Activated CD4-positive, alpha-beta T cell treated with anti-CD3 and anti-CD28 coated beads, Interleukin-2, amount 10 ng/mL, durations not matched to agents 24 days and 14 days (primary cell): Measurements from ENCODE around the gene LOXL1. TPM values are rescaled to one million over a fixed set of nuclear protein-coding genes. Genes with fewer than 3 reads are reported as not detected.
"Not testable (repeated sequence)": the region's sequence is repeated elsewhere in the genome, so short reads cannot be mapped to it uniquely, and the experiment has no call there.

Source experiments
- DNase-seq: peaks from one replicate; pipeline ENCODE4 v3.0.0; 2022
- H3K27ac Mint-ChIP-seq: one replicate; pipeline ENCODE4 v1.8.0; 2022; ENCODE audit warnings: mild to moderate bottlenecking, mixed read lengths
- H3K27me3 Mint-ChIP-seq: one replicate; pipeline ENCODE4 v1.8.0; 2022; ENCODE audit warnings: mixed read lengths
- H3K36me3 Mint-ChIP-seq: one replicate; pipeline ENCODE4 v1.8.0; 2022; ENCODE audit warnings: low read depth, mild to moderate bottlenecking, mixed read lengths
- H3K4me1 Mint-ChIP-seq: one replicate; pipeline ENCODE4 v1.8.0; 2021; ENCODE audit warnings: mixed read lengths
- H3K4me3 Mint-ChIP-seq: one replicate; pipeline ENCODE4 v1.8.0; 2022; ENCODE audit warnings: mild to moderate bottlenecking, moderate library complexity, mixed read lengths
- H3K9me3 Mint-ChIP-seq: one replicate; pipeline ENCODE4 v1.8.0; 2021; ENCODE audit warnings: mixed read lengths
- intact Hi-C: fragments of 100-400 bp; cut with micrococcal nuclease; formaldehyde crosslinking; loops from one replicate; pipeline ENCODE4 v1.15.1; 2023
- total RNA-seq: library from RNA; stranded (reverse); gene quantifications from 2 replicates; pipeline ENCODE4 v1.2.3, GENCODE V29; 2022

LOXL1 gene
- total RNA-seq, 1 donor from 2014 or later = 0.49 TPM

- no peak for DNase-seq
- H3K27me3 Mint-ChIP-seq = no peaks in the 10 kb centered on the region
- no peak overlapping the region for H3K4me3 Mint-ChIP-seq
- no peak overlapping the region for H3K27ac Mint-ChIP-seq
- no peaks in the 10 kb centered on the region for H3K36me3 Mint-ChIP-seq
- intact Hi-C loops = no loop called here
- no peaks in the 10 kb centered on the region for H3K9me3 Mint-ChIP-seq
- H3K4me1 Mint-ChIP-seq = peaks cover 17% of the 10 kb centered on the region
Observed at GRCh38 chr15:73932381-73933191, 6.3 kb downstream of the LOXL1 start.

- no peak for DNase-seq
- H3K27me3 Mint-ChIP-seq = no peaks in the 10 kb centered on the region
- no peaks in the 10 kb centered on the region for H3K9me3 Mint-ChIP-seq
- no peak overlapping the region for H3K4me3 Mint-ChIP-seq
- intact Hi-C loops = no loop called here
- H3K27ac Mint-ChIP-seq = no peak overlapping the region
- H3K4me1 Mint-ChIP-seq = peaks cover 9% of the 10 kb centered on the region
- H3K36me3 Mint-ChIP-seq = no peaks in the 10 kb centered on the region
Observed at GRCh38 chr15:73934281-73934680, 8.0 kb downstream of the LOXL1 start.

GRCh38 chr15:73935547-73935946 is 9.3 kb downstream of the LOXL1 start:
- no peaks in the 10 kb centered on the region for H3K27me3 Mint-ChIP-seq
- no peaks in the 10 kb centered on the region for H3K9me3 Mint-ChIP-seq
- H3K4me1 Mint-ChIP-seq = peaks cover 3% of the 10 kb centered on the region
- DNase-seq = no peak
- H3K27ac Mint-ChIP-seq = no peak overlapping the region
- no peak overlapping the region for H3K4me3 Mint-ChIP-seq
- H3K36me3 Mint-ChIP-seq = no peaks in the 10 kb centered on the region
- intact Hi-C loops = no loop called here

- Mint-ChIP-seq H3K27me3 (no peaks in the 10 kb centered on the region), H3K27ac (no peak overlapping the region), H3K4me3 (no peak overlapping the region), H3K4me1 (peaks cover 2% of the 10 kb centered on the region), H3K36me3 (no peaks in the 10 kb centered on the region), H3K9me3 (no peaks in the 10 kb centered on the region)
- intact Hi-C loops = no loop called here
- DNase-seq = no peak
Observed at GRCh38 chr15:73936181-73936580, 9.9 kb downstream of the LOXL1 start.

- Mint-ChIP-seq H3K27me3 (no peaks in the 10 kb centered on the region), H3K27ac (no peak overlapping the region), H3K9me3 (no peaks in the 10 kb centered on the region), H3K4me1 (peaks cover 6% of the 10 kb centered on the region), H3K36me3 (no peaks in the 10 kb centered on the region), H3K4me3 (no peak overlapping the region)
- intact Hi-C loops = no loop called here
- no peak for DNase-seq
Observed at GRCh38 chr15:73936588-73937290, 10.5 kb downstream of the LOXL1 start.

- H3K4me1 Mint-ChIP-seq = peaks cover 12% of the 10 kb centered on the region
- no peak overlapping the region for H3K4me3 Mint-ChIP-seq
- H3K36me3 Mint-ChIP-seq = no peaks in the 10 kb centered on the region
- no peaks in the 10 kb centered on the region for H3K27me3 Mint-ChIP-seq
- intact Hi-C loops = no loop called here
- H3K27ac Mint-ChIP-seq = no peak overlapping the region
- no peak for DNase-seq
- no peaks in the 10 kb centered on the region for H3K9me3 Mint-ChIP-seq
Observed at GRCh38 chr15:73937296-73937695, 11.0 kb downstream of the LOXL1 start.

GRCh38 chr15:73937726-73938125 is 11.5 kb downstream of the LOXL1 start:
- H3K27ac Mint-ChIP-seq = no peak overlapping the region
- peaks cover 15% of the 10 kb centered on the region for H3K4me1 Mint-ChIP-seq

GRCh38 chr15:73938516-73938915 is 12.3 kb downstream of the LOXL1 start:
- intact Hi-C loops, H3K4me3 Mint-ChIP-seq, H3K27ac Mint-ChIP-seq, H3K36me3 Mint-ChIP-seq, H3K9me3 Mint-ChIP-seq, DNase-seq, H3K27me3 Mint-ChIP-seq: not testable (repeated sequence)
- H3K4me1 Mint-ChIP-seq = peaks cover 15% of the 10 kb centered on the region

More at GRCh38 chr15:73937726-73938125, 11.5 kb downstream of the LOXL1 start:
- H3K9me3 Mint-ChIP-seq = no peaks in the 10 kb centered on the region
- no peaks in the 10 kb centered on the region for H3K27me3 Mint-ChIP-seq
- H3K36me3 Mint-ChIP-seq = no peaks in the 10 kb centered on the region
- no peak for DNase-seq
- no peak overlapping the region for H3K4me3 Mint-ChIP-seq
- intact Hi-C loops = no loop called here

- Mint-ChIP-seq H3K27me3 (peaks cover under 1% of the 10 kb centered on the region), H3K4me3 (no peak overlapping the region), H3K27ac (no peak overlapping the region), H3K9me3 (no peaks in the 10 kb centered on the region), H3K4me1 (peaks cover 15% of the 10 kb centered on the region), H3K36me3 (no peaks in the 10 kb centered on the region)
- intact Hi-C loops = no loop called here
- no peak for DNase-seq
Observed at GRCh38 chr15:73939138-73939537, 12.9 kb downstream of the LOXL1 start.

- no peaks in the 10 kb centered on the region for H3K9me3 Mint-ChIP-seq
- DNase-seq = no peak
Observed at GRCh38 chr15:73940061-73940981, 14.1 kb downstream of the LOXL1 start.

GRCh38 chr15:73941044-73941443 is 14.8 kb downstream of the LOXL1 start:
- H3K27me3 Mint-ChIP-seq = peaks cover 7% of the 10 kb centered on the region
- intact Hi-C loops = no loop called here
- H3K9me3 Mint-ChIP-seq = no peaks in the 10 kb centered on the region
- no peaks in the 10 kb centered on the region for H3K36me3 Mint-ChIP-seq
- H3K4me1 Mint-ChIP-seq = peaks cover 16% of the 10 kb centered on the region
- no peak overlapping the region for H3K4me3 Mint-ChIP-seq
- no peak overlapping the region for H3K27ac Mint-ChIP-seq
- DNase-seq = no peak

More at GRCh38 chr15:73940061-73940981, 14.1 kb downstream of the LOXL1 start:
- Mint-ChIP-seq H3K27ac (no peak overlapping the region), H3K27me3 (peaks cover 5% of the 10 kb centered on the region), H3K4me1 (peaks cover 16% of the 10 kb centered on the region), H3K36me3 (no peaks in the 10 kb centered on the region), H3K4me3 (no peak overlapping the region)
- intact Hi-C loops = no loop called here

GRCh38 chr15:73941449-73941848 is 15.2 kb downstream of the LOXL1 start:
- Mint-ChIP-seq H3K27me3 (peaks cover 7% of the 10 kb centered on the region), H3K27ac (no peak overlapping the region), H3K4me1 (peaks cover 17% of the 10 kb centered on the region), H3K36me3 (no peaks in the 10 kb centered on the region), H3K4me3 (no peak overlapping the region), H3K9me3 (no peaks in the 10 kb centered on the region)
- no peak for DNase-seq
- intact Hi-C loops = no loop called here

GRCh38 chr15:73941871-73942635 is 15.8 kb downstream of the LOXL1 start:
- peaks cover 18% of the 10 kb centered on the region for H3K4me1 Mint-ChIP-seq
- DNase-seq = no peak
- no peak overlapping the region for H3K27ac Mint-ChIP-seq
- no peaks in the 10 kb centered on the region for H3K36me3 Mint-ChIP-seq
- H3K9me3 Mint-ChIP-seq = no peaks in the 10 kb centered on the region
- intact Hi-C loops = no loop called here
- H3K27me3 Mint-ChIP-seq = peaks cover 7% of the 10 kb centered on the region
- H3K4me3 Mint-ChIP-seq = no peak overlapping the region
